ENCODE data around the gene COL1A1.
A peak's percentile ranks its signal among the peaks of the same experiment; 100 is the strongest.

COL1A1 gene

DNA sequence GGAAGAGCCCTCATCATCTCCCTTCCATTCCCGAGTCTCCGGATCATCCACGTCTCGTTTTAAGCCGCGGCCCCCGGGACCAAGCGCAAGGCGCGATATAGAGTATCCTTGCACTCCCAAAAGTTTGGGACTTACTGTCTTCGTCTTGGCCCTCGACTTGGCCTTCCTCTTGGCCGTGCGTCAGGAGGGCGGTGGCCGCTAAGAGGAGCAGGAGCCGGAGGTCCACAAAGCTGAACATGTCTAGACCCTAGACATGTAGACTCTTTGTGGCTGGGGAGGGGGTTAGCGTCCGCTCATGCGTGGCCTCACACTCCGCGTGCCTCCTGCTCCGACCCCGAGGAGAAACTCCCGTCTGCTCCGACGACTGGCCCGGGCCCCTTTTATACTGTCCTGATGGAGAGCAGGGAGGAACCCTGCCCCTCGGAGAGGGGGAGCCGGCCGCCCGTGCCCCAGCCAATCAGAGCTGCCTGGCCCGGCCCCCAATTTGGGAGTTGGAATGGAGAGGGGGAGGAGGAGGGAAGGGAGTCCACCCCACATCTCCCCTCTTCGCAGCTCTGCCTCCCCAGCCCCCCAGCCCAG is at the start of gene COL1A1:
Gene COL1A1 (minus strand): TSS at position 356 of the 579 bp plus-strand sequence. CDS start 118 bp downstream, at position 238.
- Histone ChIP-seq H3K27me3 (ENCODE audit: control insufficient read depth in 1 of 2, insufficient read depth in 2 of 2, low read length in 2 of 2) (no peaks in the 10 kb centered on the region), H3K27ac (ENCODE audit: low read depth, low read length) (peak within 1 kb of the TSS; percentile 94), H3K36me3 (ENCODE audit: insufficient read depth, low read length) (peaks cover 32% of the 10 kb centered on the region), H3K9me3 (ENCODE audit: low read length) (no peaks in the 10 kb centered on the region), H3K4me3 (ENCODE audit: low read depth in 1 of 2, low read length in 2 of 2) (peak within 1 kb of the TSS; percentile 53 to 80), H3K9ac (ENCODE audit: low read length) (peak within 1 kb of the TSS; percentile 86), H3K4me1 (ENCODE audit: insufficient read depth, low read length) (peaks cover 73% of the 10 kb centered on the region)

- Histone ChIP-seq H3K9ac (ENCODE audit: low read length) (no peak overlapping the region), H3K27ac (ENCODE audit: low read depth, low read length) (no peak overlapping the region), H3K9me3 (ENCODE audit: low read length) (no peaks in the 10 kb centered on the region), H3K4me3 (ENCODE audit: low read depth in 1 of 2, low read length in 2 of 2) (no peak overlapping the region), H3K4me1 (ENCODE audit: insufficient read depth, low read length) (no peaks in the 10 kb centered on the region), H3K27me3 (ENCODE audit: control insufficient read depth in 1 of 2, insufficient read depth in 2 of 2, low read length in 2 of 2) (no peaks in the 10 kb centered on the region), H3K36me3 (ENCODE audit: insufficient read depth, low read length) (no peaks in the 10 kb centered on the region)
These were observed 46.8 kb upstream of the COL1A1 start for GRCh38 chr17:50248255-50248654.

DNA sequence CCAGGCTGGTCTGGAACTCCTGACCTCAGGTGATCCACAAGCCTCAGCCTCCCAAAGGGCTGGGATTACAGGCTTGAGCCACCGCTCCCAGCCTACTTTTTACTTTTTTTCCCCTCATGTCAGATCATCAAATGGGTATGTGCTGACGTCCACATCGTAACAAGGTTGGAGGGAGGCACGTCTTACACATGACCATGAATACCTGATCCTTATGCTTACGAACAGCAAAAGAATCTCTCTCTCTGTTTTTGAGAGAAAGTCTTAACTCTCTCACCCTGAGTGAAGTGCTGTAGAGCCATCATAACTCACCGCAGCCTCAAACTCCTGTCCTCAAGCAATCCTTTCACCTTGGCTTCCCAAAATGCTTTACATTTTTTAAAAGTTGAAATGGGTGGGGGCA is 43.3 kb upstream of the COL1A1 start:
- H3K27me3 ChIP-seq (ENCODE audit: control insufficient read depth in 1 of 2, insufficient read depth in 2 of 2, low read length in 2 of 2): no peaks in the 10 kb centered on the region
- no peak overlapping the region for H3K4me3 ChIP-seq (ENCODE audit: low read depth in 1 of 2, low read length in 2 of 2)
- H3K4me1 ChIP-seq (ENCODE audit: insufficient read depth, low read length): peaks cover 3% of the 10 kb centered on the region
- H3K9me3 ChIP-seq (ENCODE audit: low read length): no peaks in the 10 kb centered on the region
- H3K27ac ChIP-seq (ENCODE audit: low read depth, low read length): no peak overlapping the region
- no peaks in the 10 kb centered on the region for H3K36me3 ChIP-seq (ENCODE audit: insufficient read depth, low read length)
- H3K9ac ChIP-seq (ENCODE audit: low read length): no peak overlapping the region

DNA sequence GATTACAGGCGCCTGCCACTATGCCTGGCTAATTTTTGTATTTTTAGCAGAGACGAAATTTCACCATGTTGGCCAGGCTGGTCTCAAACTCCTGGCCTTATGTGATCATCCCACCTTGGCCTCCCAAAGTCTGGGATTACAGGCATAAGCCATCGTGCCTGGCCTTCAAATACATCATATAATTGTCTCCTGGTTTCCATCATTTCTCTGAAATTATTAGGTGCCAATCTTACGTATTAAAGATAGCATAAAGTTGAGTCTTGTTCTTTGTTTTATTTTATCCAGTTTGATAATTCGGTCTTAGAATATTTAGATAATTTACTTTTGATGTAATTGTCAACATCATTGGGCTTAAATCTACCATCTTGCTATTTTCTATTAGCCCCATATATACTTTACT is 40.0 kb upstream of the COL1A1 start:
- Histone ChIP-seq H3K9me3 (ENCODE audit: low read length) (no peaks in the 10 kb centered on the region), H3K36me3 (ENCODE audit: insufficient read depth, low read length) (no peaks in the 10 kb centered on the region), H3K4me1 (ENCODE audit: insufficient read depth, low read length) (peaks cover 3% of the 10 kb centered on the region), H3K27ac (ENCODE audit: low read depth, low read length) (no peak overlapping the region), H3K4me3 (ENCODE audit: low read depth in 1 of 2, low read length in 2 of 2) (no peak overlapping the region), H3K27me3 (ENCODE audit: control insufficient read depth in 1 of 2, insufficient read depth in 2 of 2, low read length in 2 of 2) (no peaks in the 10 kb centered on the region), H3K9ac (ENCODE audit: low read length) (no peak overlapping the region)

DNA sequence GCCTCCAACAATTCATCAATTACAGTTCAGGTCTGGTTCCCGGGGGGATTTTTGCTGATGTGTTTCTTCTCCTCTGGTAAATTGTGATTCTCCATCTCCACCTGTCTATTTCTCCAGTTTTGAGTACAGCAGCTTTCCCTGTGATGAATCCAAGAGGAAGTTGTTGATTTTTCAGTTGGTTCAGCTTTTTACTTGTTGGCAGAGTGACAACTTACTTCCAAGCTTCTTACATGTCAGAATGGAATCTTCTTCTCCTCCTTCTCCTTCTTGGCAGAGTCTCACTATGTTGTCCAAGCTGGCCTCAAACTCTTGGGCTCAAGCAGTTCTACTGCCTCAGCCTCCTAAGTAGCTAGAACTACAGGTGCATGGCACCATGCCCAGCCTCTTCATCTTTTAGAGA is 39.4 kb upstream of the COL1A1 start:
- Histone ChIP-seq H3K9me3 (ENCODE audit: low read length) (no peaks in the 10 kb centered on the region), H3K4me1 (ENCODE audit: insufficient read depth, low read length) (peaks cover 3% of the 10 kb centered on the region), H3K27me3 (ENCODE audit: control insufficient read depth in 1 of 2, insufficient read depth in 2 of 2, low read length in 2 of 2) (no peaks in the 10 kb centered on the region), H3K36me3 (ENCODE audit: insufficient read depth, low read length) (no peaks in the 10 kb centered on the region), H3K27ac (ENCODE audit: low read depth, low read length) (no peak overlapping the region), H3K4me3 (ENCODE audit: low read depth in 1 of 2, low read length in 2 of 2) (no peak overlapping the region), H3K9ac (ENCODE audit: low read length) (no peak overlapping the region)

GRCh38 chr17:50239937-50240336 is 38.5 kb upstream of the COL1A1 start:
- Histone ChIP-seq H3K9me3 (ENCODE audit: low read length) (no peaks in the 10 kb centered on the region), H3K27ac (ENCODE audit: low read depth, low read length) (no peak overlapping the region), H3K4me3 (ENCODE audit: low read depth in 1 of 2, low read length in 2 of 2) (no peak overlapping the region), H3K9ac (ENCODE audit: low read length) (no peak overlapping the region), H3K4me1 (ENCODE audit: insufficient read depth, low read length) (peaks cover 3% of the 10 kb centered on the region), H3K36me3 (ENCODE audit: insufficient read depth, low read length) (no peaks in the 10 kb centered on the region), H3K27me3 (ENCODE audit: control insufficient read depth in 1 of 2, insufficient read depth in 2 of 2, low read length in 2 of 2) (no peaks in the 10 kb centered on the region)

DNA sequence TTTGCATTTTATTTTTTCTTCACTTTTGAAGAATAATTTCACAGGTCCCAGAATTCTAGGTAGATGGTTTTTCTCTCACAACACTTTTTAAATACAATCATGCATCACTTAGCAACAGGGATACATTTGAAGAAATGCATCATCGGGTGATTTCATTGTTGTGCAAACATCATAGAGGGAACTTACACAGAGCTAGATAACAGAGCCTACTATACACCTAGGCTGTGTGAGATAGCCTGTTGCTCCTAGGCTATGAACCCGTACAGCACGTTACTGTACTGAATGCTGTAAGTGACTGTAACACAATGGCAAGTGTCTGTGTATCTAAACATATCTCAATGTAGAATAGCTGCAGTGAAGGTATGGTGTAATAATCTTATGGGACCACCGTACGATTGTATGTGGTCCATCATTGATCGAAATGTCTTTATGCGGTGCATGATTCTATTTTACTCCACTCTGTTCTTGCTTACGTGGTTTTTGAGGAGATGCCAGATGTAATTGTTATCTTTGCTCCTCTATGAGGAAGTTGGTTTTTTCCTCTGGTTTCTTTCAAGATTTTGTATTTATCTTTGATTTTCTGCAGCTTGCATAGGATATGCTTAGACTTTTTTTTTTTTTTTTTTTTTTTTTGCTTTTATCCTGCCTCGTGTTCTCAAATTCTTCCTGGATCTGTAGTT is 37.3 kb upstream of the COL1A1 start:
- Histone ChIP-seq H3K9ac (ENCODE audit: low read length) (no peak overlapping the region), H3K27ac (ENCODE audit: low read depth, low read length) (no peak overlapping the region), H3K4me1 (ENCODE audit: insufficient read depth, low read length) (peaks cover 3% of the 10 kb centered on the region), H3K4me3 (ENCODE audit: low read depth in 1 of 2, low read length in 2 of 2) (no peak overlapping the region), H3K9me3 (ENCODE audit: low read length) (no peaks in the 10 kb centered on the region), H3K36me3 (ENCODE audit: insufficient read depth, low read length) (no peaks in the 10 kb centered on the region), H3K27me3 (ENCODE audit: control insufficient read depth in 1 of 2, insufficient read depth in 2 of 2, low read length in 2 of 2) (no peaks in the 10 kb centered on the region)

DNA sequence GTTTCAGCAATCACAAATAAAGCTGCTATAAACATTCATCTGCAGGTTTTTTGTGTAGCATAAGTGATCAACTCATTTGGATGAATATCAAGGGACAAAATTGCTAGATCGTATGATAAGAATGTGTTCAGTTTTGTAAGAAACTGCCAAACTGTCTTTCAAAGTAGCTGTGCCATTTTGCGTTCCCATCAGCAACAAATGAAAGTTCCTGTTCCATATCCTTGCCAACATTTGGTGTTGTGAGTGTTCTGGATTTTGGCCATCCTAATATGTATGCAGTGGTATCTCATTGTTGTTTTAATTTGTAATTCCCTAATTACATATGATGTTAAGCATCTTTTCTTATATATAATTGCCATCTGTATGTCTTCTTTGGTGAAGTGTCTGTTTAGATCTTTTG is 36.5 kb upstream of the COL1A1 start:
- Histone ChIP-seq H3K27me3 (ENCODE audit: control insufficient read depth in 1 of 2, insufficient read depth in 2 of 2, low read length in 2 of 2) (no peaks in the 10 kb centered on the region), H3K4me1 (ENCODE audit: insufficient read depth, low read length) (peaks cover 3% of the 10 kb centered on the region), H3K36me3 (ENCODE audit: insufficient read depth, low read length) (no peaks in the 10 kb centered on the region), H3K9ac (ENCODE audit: low read length) (no peak overlapping the region), H3K9me3 (ENCODE audit: low read length) (no peaks in the 10 kb centered on the region), H3K4me3 (ENCODE audit: low read depth in 1 of 2, low read length in 2 of 2) (no peak overlapping the region), H3K27ac (ENCODE audit: low read depth, low read length) (no peak overlapping the region)

GRCh38 chr17:50234581-50234980 is 33.1 kb upstream of the COL1A1 start:
- H3K27ac ChIP-seq (ENCODE audit: low read depth, low read length): no peak overlapping the region
- no peaks in the 10 kb centered on the region for H3K4me1 ChIP-seq (ENCODE audit: insufficient read depth, low read length)
- H3K4me3 ChIP-seq (ENCODE audit: low read depth in 1 of 2, low read length in 2 of 2): no peak overlapping the region
- no peaks in the 10 kb centered on the region for H3K27me3 ChIP-seq (ENCODE audit: control insufficient read depth in 1 of 2, insufficient read depth in 2 of 2, low read length in 2 of 2)
- H3K9me3 ChIP-seq (ENCODE audit: low read length): no peaks in the 10 kb centered on the region
- no peak overlapping the region for H3K9ac ChIP-seq (ENCODE audit: low read length)
- no peaks in the 10 kb centered on the region for H3K36me3 ChIP-seq (ENCODE audit: insufficient read depth, low read length)

- H3K9me3 ChIP-seq (ENCODE audit: low read length): no peaks in the 10 kb centered on the region
- H3K27me3 ChIP-seq (ENCODE audit: control insufficient read depth in 1 of 2, insufficient read depth in 2 of 2, low read length in 2 of 2): no peaks in the 10 kb centered on the region
- H3K27ac ChIP-seq (ENCODE audit: low read depth, low read length): no peak overlapping the region
- no peak overlapping the region for H3K9ac ChIP-seq (ENCODE audit: low read length)
- H3K4me1 ChIP-seq (ENCODE audit: insufficient read depth, low read length): peaks cover 19% of the 10 kb centered on the region
- no peaks in the 10 kb centered on the region for H3K36me3 ChIP-seq (ENCODE audit: insufficient read depth, low read length)
- H3K4me3 ChIP-seq (ENCODE audit: low read depth in 1 of 2, low read length in 2 of 2): no peak overlapping the region
These were observed 24.3 kb upstream of the COL1A1 start for GRCh38 chr17:50225701-50226240.

GRCh38 chr17:50222922-50223321 is 21.5 kb upstream of the COL1A1 start:
- no peaks in the 10 kb centered on the region for H3K27me3 ChIP-seq (ENCODE audit: control insufficient read depth in 1 of 2, insufficient read depth in 2 of 2, low read length in 2 of 2)
- H3K9ac ChIP-seq (ENCODE audit: low read length): no peak overlapping the region
- no peak overlapping the region for H3K4me3 ChIP-seq (ENCODE audit: low read depth in 1 of 2, low read length in 2 of 2)
- H3K27ac ChIP-seq (ENCODE audit: low read depth, low read length): no peak overlapping the region
- H3K4me1 ChIP-seq (ENCODE audit: insufficient read depth, low read length): peaks cover 33% of the 10 kb centered on the region
- H3K36me3 ChIP-seq (ENCODE audit: insufficient read depth, low read length): no peaks in the 10 kb centered on the region
- no peaks in the 10 kb centered on the region for H3K9me3 ChIP-seq (ENCODE audit: low read length)
